Naive thymus-derived CD8-positive, alpha-beta T cell (primary cell): ENCODE results near the gene ITPK1. TPM values are rescaled to one million over a fixed set of nuclear protein-coding genes. Genes with fewer than 3 reads are reported as not detected.

Experiments used
- ATAC-seq, 2 donors: fragments of 150-1000 bp; cut with Tn5 transposase in 1 of 2; sonication (Bioruptor Pico), chemical (Tn5 transposase) in 1 of 2; 1 replicate in 1 of 2; 2 replicates in 1 of 2; pipeline ENCODE4 v1.10.0; 2021; ENCODE audit warnings: mild to moderate bottlenecking in 2 of 2, moderate library complexity in 2 of 2
- POLR2A ChIA-PET: fragments of 350-600 bp; sonication (Branson Sonifier 250); formaldehyde crosslinking; loops from one replicate; lab custom pipeline; 2021; ENCODE audit warnings: antibody characterized with exemption; lab: Charles Lee
- DNase-seq, 10 donors: peaks; one replicate each; pipeline versions ENCODE4 v3.0.0 to v3.0.0-alpha.2; 2020 to 2022
- H3K27ac Mint-ChIP-seq, 10 donors: one replicate each; pipeline ENCODE4 v1.8.0; 2020 to 2022; ENCODE audit warnings: mild to moderate bottlenecking in 10 of 10, mixed read lengths in 10 of 10, moderate library complexity in 4 of 10, inconsistent platforms in 1 of 10
- H3K27me3 Mint-ChIP-seq, 5 donors: one replicate each; pipeline ENCODE4 v1.8.0; 2021 to 2022; ENCODE audit warnings: mixed read lengths in 5 of 5
- H3K36me3 Mint-ChIP-seq, 3 donors: one replicate each; pipeline ENCODE4 v1.8.0; 2020 to 2022; ENCODE audit warnings: mixed read lengths in 3 of 3, mild to moderate bottlenecking in 2 of 3, inconsistent platforms in 1 of 3
- H3K4me1 Mint-ChIP-seq, 4 donors: one replicate each; pipeline ENCODE4 v1.8.0; 2021 to 2022; ENCODE audit warnings: mixed read lengths in 4 of 4
- H3K4me3 Mint-ChIP-seq, 10 donors: one replicate each; pipeline ENCODE4 v1.8.0; 2020 to 2022; ENCODE audit warnings: mild to moderate bottlenecking in 10 of 10, mixed read lengths in 10 of 10, moderate library complexity in 6 of 10, inconsistent platforms in 1 of 10
- H3K9me3 Mint-ChIP-seq, 9 donors: one replicate each; pipeline ENCODE4 v1.8.0; 2020 to 2022; ENCODE audit warnings: mixed read lengths in 9 of 9, mild to moderate bottlenecking in 3 of 9, inconsistent platforms in 1 of 9, moderate library complexity in 1 of 9
- polyA plus RNA-seq, 3 donors: library from polyadenylated mRNA; unstranded; fragments of 300-500 nt; fragmentation: Illumina TruSeq; gene quantifications; one replicate each; pipeline ENCODE4 v1.2.3, GENCODE V29; 2021
- total RNA-seq, 8 experiments: library from RNA in 2 of 8; stranded (reverse) in 2 of 8; gene quantifications; one replicate each; pipeline ENCODE4 v1.2.3 and lab custom pipeline; 2021 to 2026

The ITPK1 gene
- total and polyA plus RNA-seq, 5 experiments from 2014 or later: 25.3 to 41.1 (median 33.1) TPM

DNA sequence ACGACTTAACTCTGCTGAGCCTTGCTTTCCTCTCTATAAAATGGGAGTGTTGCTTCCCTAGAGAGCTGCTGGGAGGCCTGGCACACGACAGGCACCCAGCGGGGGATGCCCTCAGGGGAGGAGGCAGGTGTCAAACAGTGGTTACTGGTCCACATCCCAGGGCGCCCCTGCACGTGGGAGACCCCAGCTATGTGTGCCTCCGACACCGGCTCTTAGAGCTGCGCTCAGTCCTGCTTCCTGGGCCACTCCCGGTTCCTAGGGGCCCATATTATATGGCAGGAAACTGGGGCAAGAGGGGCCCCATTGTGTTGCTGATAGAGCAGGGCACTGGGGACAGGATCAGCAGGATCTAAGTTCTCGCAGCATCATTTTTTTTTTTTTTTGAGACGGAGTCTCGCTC, 145.5 kb downstream of the ITPK1 start:
- H3K27ac Mint-ChIP-seq: no peak overlapping the region
- POLR2A ChIA-PET: no interaction called here
- peaks cover 4 to 9% (median 7%) of the 10 kb centered on the region in 3 donors for H3K36me3 Mint-ChIP-seq

DNA sequence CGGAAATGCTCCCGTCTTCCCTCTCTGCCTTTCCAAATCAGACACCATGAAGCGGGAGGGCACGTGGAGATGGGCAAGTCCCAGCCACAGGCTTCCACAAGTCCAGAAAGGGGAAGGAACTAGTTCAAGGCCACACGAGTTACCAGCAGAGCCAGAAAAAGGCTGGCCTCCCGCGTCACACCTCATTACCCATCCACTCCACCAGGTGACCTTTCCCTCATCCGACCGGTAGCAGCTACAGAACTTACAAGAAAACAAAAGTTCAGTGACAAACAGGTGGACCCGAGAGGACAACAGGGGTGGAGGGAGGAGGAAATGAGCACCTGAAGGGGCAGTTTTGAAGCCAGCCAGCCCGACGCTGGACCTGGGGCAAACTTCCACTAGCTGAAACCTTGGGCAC, 145.9 kb downstream of the ITPK1 start:
- no peak overlapping the region for H3K27ac Mint-ChIP-seq
- POLR2A ChIA-PET: no interaction called here
- peaks cover 0 to 4% (median 0%) of the 10 kb centered on the region in 9 donors for H3K9me3 Mint-ChIP-seq
- no peak overlapping the region for H3K4me3 Mint-ChIP-seq
- H3K4me1 Mint-ChIP-seq: peaks cover 17 to 26% (median 22%) of the 10 kb centered on the region in 4 donors
- H3K27me3 Mint-ChIP-seq: no peaks in the 10 kb centered on the region
- DNase-seq: no peak
- no peak for ATAC-seq
- peaks cover 4 to 9% (median 7%) of the 10 kb centered on the region in 3 donors for H3K36me3 Mint-ChIP-seq

More for the DNA sequence above, 145.5 kb downstream of the ITPK1 start:
- Mint-ChIP-seq H3K27me3 (no peaks in the 10 kb centered on the region), H3K4me3 (no peak overlapping the region), H3K4me1 (peaks cover 17 to 22% (median 18%) of the 10 kb centered on the region in 4 donors), H3K9me3 (peaks cover 0 to 4% (median 0%) of the 10 kb centered on the region in 9 donors)
- DNase-seq (no peak), ATAC-seq (no peak)

DNA sequence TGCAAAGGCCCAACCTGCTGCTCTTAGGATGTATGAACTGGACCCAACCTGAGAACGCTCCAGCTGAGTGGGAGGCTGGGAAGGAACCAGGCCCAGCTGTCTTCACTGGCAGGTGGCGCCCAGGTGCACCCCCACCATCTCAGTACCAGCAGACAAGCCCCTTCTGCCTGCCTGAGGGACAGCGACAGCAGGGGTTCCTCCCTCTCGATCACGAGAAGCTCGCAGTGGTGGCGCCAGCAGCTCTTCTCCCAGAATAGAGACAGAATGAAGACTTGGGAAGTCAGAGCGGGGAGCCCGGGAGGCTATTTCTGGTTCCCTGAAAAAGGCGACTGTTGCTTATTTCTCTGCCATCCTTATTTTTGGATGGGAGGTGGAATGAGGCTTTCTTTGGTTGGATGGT, 146.3 kb downstream of the ITPK1 start:
- H3K36me3 Mint-ChIP-seq: peaks cover 4 to 9% (median 7%) of the 10 kb centered on the region in 3 donors
- ATAC-seq (no peak), DNase-seq (no peak)
- peaks cover 0 to 4% (median 0%) of the 10 kb centered on the region in 9 donors for H3K9me3 Mint-ChIP-seq
- POLR2A ChIA-PET: no interaction called here
- H3K27ac Mint-ChIP-seq: no peak overlapping the region
- no peaks in the 10 kb centered on the region for H3K27me3 Mint-ChIP-seq
- peaks cover 17 to 26% (median 23%) of the 10 kb centered on the region in 4 donors for H3K4me1 Mint-ChIP-seq
- H3K4me3 Mint-ChIP-seq: no peak overlapping the region

DNA sequence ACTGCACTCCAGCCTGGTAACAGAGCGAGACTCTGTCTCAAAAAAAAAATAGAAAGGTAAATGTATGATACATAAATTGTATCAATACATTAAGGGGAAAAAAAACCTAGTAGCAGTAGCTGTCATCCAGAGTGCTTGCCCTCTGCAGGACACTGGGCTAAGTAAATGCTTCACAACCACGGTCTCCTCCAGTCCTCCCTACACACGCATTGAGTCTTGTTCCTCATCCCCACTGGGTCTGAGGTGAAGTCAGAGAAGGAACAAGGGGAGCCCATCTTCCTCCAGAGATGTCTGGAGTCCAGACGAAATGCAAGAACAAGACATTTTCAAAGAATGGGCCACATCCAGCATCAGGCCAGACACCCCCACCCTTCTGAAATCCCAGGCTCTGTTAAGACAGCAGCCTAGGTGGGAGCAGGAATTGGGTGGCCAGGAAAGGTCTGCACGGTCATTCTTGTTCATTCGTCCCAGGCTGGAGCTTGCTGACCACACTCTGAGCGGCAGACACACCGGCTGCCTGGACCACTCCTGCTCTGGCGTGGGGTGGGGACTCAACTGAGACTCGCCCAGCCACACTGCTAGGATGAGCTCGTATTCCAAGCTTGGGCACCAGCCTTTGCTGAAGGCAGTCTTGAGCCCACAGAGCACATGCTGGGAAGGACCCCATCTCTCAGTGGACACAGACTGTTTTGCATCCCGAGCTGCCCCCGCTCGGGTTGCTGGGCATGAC, 147.3 kb downstream of the ITPK1 start:
- Mint-ChIP-seq H3K27me3 (no peaks in the 10 kb centered on the region), H3K27ac (peak overlapping the region in 2 of 10 donors; percentile 13 to 44), H3K36me3 (peaks cover 4 to 11% (median 5%) of the 10 kb centered on the region in 3 donors), H3K4me1 (peaks cover 21 to 28% (median 25%) of the 10 kb centered on the region in 4 donors), H3K4me3 (no peak overlapping the region), H3K9me3 (peaks cover 0 to 4% (median 0%) of the 10 kb centered on the region in 9 donors)
- DNase-seq (no peak), ATAC-seq (no peak)
- POLR2A ChIA-PET: no interaction called here

DNA sequence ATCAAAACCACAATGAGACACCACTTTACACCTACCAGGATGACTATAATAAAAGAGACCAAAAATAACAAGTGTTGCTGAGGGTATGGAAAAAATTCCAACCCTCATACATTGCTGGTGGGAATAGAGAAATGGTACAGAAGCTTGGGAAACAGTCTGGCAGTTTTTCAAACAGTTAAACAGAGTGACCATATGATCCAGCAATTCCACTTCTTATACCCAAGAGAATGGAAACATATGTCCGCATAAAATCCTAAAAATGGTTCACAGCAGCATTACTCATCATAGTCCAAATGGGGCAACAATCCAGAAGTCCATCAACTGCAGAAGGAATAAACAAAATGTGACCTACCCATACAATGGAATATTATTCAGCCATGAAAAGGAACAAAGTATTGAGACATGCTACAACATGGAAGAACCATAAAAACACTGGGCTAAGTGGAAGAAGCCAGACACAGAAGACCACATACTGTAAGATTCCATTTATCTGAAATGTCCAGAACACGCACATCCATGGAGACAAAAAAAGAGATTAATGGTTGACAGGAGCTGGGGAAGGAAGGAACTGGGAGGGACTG, 148.3 kb downstream of the ITPK1 start:
- Mint-ChIP-seq H3K27me3 (no peaks in the 10 kb centered on the region), H3K27ac (peak overlapping the region in 2 of 10 donors; percentile 21 to 55), H3K9me3 (peaks cover 0 to 4% (median 0%) of the 10 kb centered on the region in 9 donors), H3K36me3 (peaks cover 4 to 16% (median 5%) of the 10 kb centered on the region in 3 donors), H3K4me1 (peaks cover 18 to 26% (median 24%) of the 10 kb centered on the region in 4 donors), H3K4me3 (no peak overlapping the region)
- POLR2A ChIA-PET: no interaction called here
- DNase-seq (no peak), ATAC-seq (no peak)

DNA sequence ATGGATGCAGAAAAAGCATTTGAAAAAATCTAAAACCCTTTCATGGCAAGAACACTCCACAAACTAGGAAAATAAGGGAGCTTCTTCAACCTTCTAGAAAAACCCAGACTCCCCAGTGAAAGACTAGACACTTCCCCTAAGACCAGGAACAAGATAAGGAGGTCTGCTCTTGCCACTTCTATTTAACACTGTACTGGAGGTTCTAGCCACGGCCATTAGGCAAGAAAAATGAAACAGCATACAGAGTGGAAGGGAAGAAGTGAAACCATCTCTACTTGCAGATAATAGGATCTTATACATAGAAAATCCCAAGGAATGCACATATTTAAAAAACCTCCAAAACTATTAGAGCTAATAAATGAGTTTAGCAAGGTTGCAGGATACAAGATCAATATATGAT, 150.4 kb downstream of the ITPK1 start:
- ATAC-seq (no peak), DNase-seq (no peak)
- Mint-ChIP-seq H3K27me3 (no peaks in the 10 kb centered on the region), H3K9me3 (peaks cover 0 to 4% (median 0%) of the 10 kb centered on the region in 9 donors), H3K27ac (peak overlapping the region in 6 of 10 donors; percentile 17 to 66 (median 50)), H3K4me1 (peaks cover 10 to 21% (median 18%) of the 10 kb centered on the region in 4 donors), H3K36me3 (peaks cover 4 to 28% (median 5%) of the 10 kb centered on the region in 3 donors), H3K4me3 (no peak overlapping the region)
- POLR2A ChIA-PET: no interaction called here

DNA sequence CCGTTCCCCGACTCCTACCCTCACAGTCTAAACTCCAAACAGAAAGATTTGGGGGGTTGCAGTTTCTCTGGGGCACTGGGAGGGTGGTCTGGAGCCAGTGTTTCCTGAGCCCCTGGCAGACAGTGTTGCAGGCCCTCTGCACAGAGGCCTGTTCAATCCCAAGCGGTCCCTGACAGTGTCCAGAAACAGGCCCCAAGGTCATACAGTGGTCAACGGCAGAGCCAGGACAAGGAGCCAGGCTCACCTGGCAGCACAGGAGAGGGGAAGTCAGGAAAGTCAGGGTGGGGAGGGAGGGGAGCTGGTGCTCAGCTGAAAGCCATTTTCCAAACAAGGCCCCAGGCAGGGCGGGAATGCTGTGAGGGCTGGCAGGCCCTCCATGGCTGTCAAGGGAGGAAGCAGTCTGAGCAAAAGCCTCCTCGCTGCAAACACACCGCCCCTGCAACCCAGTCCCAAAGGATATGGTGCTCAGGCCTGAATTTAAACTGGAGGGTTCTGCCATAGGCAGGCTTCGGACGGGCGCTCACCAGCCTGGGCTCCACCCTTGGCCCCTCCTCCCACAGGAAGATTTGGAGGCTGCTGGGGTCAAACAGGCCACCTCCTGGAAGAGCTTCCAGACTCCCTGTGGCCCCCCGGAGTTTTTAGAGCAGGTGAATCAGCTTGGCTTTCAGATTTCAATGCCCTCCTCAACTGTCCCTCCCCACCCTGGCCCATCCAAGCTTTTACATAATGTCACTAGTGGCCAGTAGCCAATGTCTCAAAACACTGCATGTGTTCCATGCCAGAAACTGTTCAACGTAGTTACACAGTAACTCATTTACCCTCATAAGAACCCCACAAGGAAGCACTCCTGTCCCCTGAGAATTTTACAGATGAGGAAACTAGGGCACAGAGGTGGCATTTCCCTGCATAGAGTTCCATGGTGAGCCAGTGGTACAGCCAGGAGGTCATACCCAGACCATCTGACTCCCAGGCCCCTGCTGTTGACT, 151.3 kb downstream of the ITPK1 start:
- ATAC-seq (no peak), DNase-seq (no peak)
- Mint-ChIP-seq H3K4me1 (peaks cover 10 to 21% (median 18%) of the 10 kb centered on the region in 4 donors), H3K27ac (peak overlapping the region in 9 of 10 donors; percentile 2 to 93 (median 71)), H3K9me3 (peaks cover 0 to 4% (median 0%) of the 10 kb centered on the region in 9 donors), H3K4me3 (no peak overlapping the region), H3K27me3 (no peaks in the 10 kb centered on the region), H3K36me3 (peaks cover 4 to 33% (median 5%) of the 10 kb centered on the region in 3 donors)
- POLR2A ChIA-PET: no interaction called here

DNA sequence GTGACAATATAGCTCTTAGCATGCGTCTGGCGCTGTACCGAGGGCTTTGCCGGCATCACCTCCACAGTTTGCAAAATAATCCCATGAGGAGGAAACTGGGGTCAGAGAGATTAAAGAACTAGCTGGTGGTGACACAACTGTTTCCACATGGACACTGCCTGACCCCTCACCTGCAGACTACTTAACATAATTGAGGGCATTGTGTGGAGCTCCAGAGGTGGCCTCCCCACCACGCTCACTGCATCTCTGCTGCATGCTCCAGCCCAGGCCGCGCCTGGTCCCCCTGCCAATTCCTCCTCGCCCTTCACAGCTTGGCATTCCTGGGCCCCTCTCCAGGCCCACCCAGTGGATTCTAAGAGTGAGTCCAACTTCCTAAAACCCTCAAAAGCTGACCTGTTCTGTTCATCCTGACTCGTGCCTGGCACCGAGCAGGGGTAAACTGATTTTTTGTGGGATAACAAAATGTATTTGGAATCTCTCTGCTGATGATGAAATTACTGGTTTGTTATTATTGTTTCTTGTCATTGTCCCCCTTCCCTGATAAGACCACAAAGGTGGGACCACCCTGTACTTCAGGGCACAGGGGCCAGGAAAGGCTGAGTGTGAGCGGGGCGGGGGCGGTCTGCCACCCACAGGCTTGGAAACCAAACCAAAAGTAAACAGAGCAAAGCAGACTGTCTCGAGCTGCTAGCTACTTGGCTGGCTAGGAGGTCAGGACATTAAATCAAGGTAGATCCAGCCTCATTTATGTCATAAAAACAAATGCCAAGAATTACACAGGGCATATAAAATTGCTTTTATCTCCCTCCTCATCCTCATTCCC, 152.2 kb downstream of the ITPK1 start:
- H3K27ac Mint-ChIP-seq: peak overlapping the region in 7 of 10 donors; percentile 42 to 93 (median 80)

DNA sequence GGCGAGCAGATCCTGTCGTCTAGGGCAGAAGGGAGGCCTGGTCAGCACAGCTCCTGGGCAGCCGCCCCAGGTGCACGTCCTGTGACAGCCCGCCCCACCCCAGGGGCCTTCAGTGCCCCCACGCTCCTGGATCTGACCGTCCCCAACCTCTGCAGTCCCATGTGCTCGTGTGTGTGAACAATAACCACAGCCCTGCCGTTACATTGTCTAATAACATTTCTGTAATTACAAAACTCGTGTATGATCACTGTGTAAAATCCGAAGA, 153.0 kb downstream of the ITPK1 start:
- Mint-ChIP-seq H3K4me3 (no peak overlapping the region), H3K36me3 (peaks cover 4 to 41% (median 4%) of the 10 kb centered on the region in 3 donors), H3K9me3 (peaks cover 0 to 4% (median 0%) of the 10 kb centered on the region in 9 donors), H3K27me3 (no peaks in the 10 kb centered on the region), H3K4me1 (peaks cover 10 to 21% (median 18%) of the 10 kb centered on the region in 4 donors), H3K27ac (peak overlapping the region in 1 of 10 donors; percentile 78)
- POLR2A ChIA-PET: no interaction called here
- no peak for ATAC-seq
- DNase-seq: no peak

More for the DNA sequence above, 152.2 kb downstream of the ITPK1 start:
- DNase-seq (no peak), ATAC-seq (no peak)
- H3K9me3 Mint-ChIP-seq: peaks cover 0 to 4% (median 0%) of the 10 kb centered on the region in 9 donors
- POLR2A ChIA-PET: no interaction called here
- H3K36me3 Mint-ChIP-seq: peaks cover 4 to 36% (median 5%) of the 10 kb centered on the region in 3 donors
- H3K27me3 Mint-ChIP-seq: no peaks in the 10 kb centered on the region
- peaks cover 10 to 21% (median 18%) of the 10 kb centered on the region in 4 donors for H3K4me1 Mint-ChIP-seq
- no peak overlapping the region for H3K4me3 Mint-ChIP-seq

DNA sequence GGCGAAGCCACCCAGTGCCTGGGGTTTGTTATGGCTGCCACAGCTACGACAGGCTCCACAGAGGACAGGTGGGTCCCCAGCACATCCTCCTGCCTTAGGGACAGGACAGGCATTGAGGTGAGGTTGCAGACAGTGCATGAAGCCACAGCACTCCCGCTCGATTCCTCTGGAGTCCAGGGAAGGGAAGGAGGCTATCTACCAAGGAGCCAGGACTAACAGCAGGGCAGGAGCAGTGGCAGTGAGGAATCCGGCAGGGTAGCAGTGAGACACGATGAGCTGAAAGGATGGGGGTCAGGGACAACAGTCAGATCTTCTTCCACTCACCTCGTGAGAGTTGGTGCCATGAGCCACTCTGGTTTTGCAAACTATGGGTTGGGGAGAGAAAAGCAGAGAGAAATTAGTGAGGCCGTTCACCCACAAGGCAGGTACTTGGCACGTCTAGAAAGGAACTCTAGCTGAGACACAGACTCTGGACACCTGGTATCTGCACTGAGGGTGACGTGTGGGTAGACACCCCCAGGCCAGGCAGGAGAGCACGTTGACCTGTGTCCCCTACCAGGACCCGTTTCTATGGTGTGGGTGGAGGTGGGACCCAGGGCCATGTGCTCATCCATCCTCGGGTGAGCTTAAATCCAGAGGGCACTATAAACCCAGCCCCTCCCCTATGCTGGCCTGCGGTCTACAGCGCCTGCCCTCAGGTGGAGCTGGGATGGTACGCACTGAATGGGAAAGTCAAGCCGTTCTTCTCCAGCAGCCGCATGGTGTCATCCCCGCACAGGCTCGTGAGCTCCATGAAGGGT, 153.5 kb downstream of the ITPK1 start:
- Mint-ChIP-seq H3K4me3 (no peak overlapping the region), H3K27me3 (no peaks in the 10 kb centered on the region), H3K36me3 (peaks cover 0 to 42% (median 0%) of the 10 kb centered on the region in 3 donors), H3K9me3 (no peaks in the 10 kb centered on the region), H3K4me1 (peaks cover 7 to 21% (median 17%) of the 10 kb centered on the region in 4 donors), H3K27ac (peak overlapping the region in 1 of 10 donors; percentile 25)
- POLR2A ChIA-PET: no interaction called here
- no peak for DNase-seq
- no peak for ATAC-seq

DNA sequence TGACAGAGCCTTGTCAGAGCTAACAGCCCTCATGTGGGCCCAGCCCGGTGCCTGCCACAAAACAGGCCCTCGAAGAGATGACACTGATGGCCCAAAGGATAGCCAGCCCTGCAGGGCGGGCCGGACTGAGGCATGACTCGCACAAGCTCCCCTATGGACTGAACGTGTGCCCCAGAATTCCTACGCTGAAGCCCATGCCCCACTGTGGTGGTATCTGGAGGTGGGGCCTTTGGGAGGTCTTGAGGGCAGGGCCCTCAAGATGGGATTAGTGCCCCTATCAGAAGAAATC, 154.2 kb downstream of the ITPK1 start:
- DNase-seq: no peak
- ATAC-seq: no peak
- H3K27ac Mint-ChIP-seq: no peak overlapping the region
- H3K4me1 Mint-ChIP-seq: peaks cover 7 to 17% (median 11%) of the 10 kb centered on the region in 4 donors
- POLR2A ChIA-PET: interaction anchor here (0.9 kb wide), 1 partner anchor 223 kb away, joined by 3 read pairs; the partner anchor contains the start of genes LYSET and MOAP1
- H3K9me3 Mint-ChIP-seq: no peaks in the 10 kb centered on the region
- no peak overlapping the region for H3K4me3 Mint-ChIP-seq
- no peaks in the 10 kb centered on the region for H3K27me3 Mint-ChIP-seq
- peaks cover 0 to 46% (median 0%) of the 10 kb centered on the region in 3 donors for H3K36me3 Mint-ChIP-seq
